D721Med (cell line): ENCODE results near the gene F8A3.

Experiments used
- DNase-seq: peaks from one replicate; pipeline ENCODE4 v3.0.0; 2011; ENCODE audit warnings: low spot score; ENCODE audit not compliant: insufficient read length
- FAIRE-seq: peaks from 2 replicates; lab custom pipeline; 2011; peaks lifted over from hg19 to GRCh38; lab: Jason Lieb, UNC
- CTCF ChIP-seq: IDR thresholded peaks from 2 replicates; pipeline ENCODE4 v1.5.1; 2012; ENCODE audit warnings: mild to moderate bottlenecking, control low read depth; ENCODE audit not compliant: insufficient read depth; ENCODE audit errors: missing control alignments

Gene F8A3

GRCh38 chrX:155417769-155418168 lies 40.7 kb downstream of the F8A3 start:
- no peak for FAIRE-seq

More at GRCh38 chrX:155417769-155418168, 40.7 kb downstream of the F8A3 start:
- TF ChIP-seq CTCF: no peak
- no peak for DNase-seq
